Femur (tissue), 1 donor: Measurements from ENCODE around the gene CRK.

Source experiments
- DNase-seq: peaks from one replicate; pipeline ENCODE4 v3.0.0-alpha.2; 2017

The CRK gene

GRCh38 chr17:1485423-1486376 lies 29.7 kb upstream of the CRK start:
- peak; percentile 82 for DNase-seq

GRCh38 chr17:1484676-1485422 lies 28.8 kb upstream of the CRK start:
- DNase-seq, result no peak

DNA sequence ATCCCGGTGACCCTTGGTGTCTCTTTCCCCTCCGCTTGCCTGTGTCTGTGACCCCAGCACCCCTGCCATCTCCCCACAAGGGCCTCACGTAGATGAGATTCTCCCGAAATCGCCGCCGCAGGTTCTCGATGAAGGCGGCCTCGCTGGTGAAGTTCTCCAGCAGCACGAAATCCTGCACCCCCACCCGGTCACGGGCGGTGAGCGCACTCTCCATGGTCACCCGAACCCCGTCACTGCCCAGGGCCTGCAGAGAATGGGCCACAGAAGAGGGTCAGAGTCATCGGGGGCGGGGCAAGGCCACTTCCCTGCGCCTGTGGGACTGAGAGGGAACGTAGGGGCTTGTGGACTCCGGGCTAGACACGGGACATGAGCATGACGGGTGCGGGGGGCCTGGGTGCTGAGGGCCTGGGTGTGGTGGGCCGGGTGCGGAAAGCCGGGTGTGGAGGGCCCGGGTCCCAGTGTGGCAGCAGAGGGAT lies 28.1 kb upstream of the CRK start:
- DNase-seq, result no peak

DNA sequence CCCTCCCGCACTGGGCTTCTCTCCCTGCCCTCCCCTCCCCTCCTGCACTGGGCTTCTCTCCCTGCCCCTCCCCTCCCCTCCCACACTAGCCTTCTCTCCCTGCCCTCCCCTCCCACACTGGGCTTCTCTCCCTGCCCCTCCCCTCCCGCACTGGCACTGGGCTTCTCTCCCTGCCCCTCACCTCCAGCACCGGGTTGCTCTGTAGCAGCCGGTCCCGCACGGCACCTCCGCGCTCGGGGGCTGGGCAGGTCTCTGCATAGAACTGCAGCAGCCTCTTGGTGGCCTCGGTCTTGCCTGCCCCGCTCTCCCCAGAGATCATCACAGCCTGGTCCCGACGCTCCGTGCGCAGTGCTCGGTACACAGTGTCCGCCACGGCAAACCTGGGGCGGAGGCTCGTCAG lies 26.6 kb upstream of the CRK start:
- no peak for DNase-seq

DNA sequence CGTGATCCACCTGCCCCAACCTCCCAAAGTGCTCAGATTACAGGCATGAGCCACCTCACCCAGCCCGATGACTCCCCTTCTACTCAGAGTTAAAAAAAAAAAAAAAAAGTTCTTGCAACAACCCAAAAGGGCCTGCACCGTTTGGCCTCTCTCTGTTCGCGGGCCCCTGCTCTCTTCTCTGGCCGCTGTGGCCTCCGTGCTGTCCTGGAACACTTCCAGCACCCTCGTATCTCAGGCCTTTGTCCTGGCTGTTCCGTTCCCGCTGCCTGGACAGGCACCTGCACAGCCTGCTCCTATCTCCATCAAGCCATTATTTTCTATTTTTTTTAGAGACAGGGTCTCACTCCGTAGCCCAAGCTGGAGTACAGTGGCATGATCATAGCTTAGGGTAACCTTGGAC lies 25.7 kb upstream of the CRK start:
- no peak for DNase-seq

DNA sequence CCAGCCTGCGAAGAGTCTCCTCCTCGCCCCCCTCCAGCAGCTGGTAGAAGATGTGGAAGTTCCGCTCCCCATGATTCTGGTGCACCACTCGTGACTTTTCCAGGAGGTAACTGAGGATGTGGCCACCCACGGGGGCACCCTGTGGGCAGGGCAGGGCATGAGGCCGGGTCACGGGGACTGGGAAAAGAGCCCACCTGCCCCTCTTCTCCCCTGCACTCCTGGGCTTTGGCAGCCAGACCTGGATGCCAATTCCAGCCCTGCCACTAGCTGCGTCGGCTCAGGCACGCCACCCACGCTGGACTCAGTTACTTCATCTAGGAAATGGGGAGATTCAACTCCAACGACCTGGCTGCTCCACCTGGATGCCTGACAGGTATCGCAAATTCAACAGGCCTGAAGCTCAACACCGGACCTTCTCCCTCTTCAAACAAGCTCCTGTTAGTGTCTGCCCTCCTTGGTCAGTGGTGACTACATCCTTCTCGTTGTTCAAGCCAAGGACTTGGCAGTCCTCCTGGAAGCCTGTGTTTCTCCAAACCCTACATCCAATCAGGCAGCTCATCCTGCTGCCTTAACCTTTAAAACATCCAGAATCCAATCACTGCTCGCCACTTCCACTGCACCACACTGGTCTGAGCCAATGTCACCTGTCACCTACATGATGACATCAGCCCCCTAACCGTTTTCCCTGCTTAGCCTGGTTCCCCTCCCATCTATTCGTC lies 24.9 kb upstream of the CRK start:
- DNase-seq, result no peak

DNA sequence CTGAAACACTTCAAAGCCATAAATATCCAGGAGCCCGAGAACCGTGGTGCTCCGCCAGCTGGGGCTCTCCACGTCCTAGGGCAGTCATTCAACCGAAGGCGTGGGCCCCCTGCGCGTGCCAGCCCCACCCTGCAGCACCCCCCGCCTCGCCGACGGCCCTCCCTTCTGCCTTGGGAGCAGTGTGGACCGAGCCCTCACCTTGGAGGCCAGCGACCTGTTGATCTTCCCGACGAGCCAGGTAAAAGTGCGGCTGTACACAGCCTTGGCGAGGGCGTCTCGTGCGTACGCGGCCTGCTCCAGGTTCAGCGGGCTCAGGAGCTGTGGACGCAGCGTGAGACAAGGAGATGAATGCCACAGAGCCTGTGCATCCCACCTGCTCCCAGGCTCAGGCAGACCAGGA lies 22.4 kb upstream of the CRK start:
- no peak for DNase-seq

GRCh38 chr17:1475321-1475854 lies 19.4 kb upstream of the CRK start:
- DNase-seq, result no peak

DNA sequence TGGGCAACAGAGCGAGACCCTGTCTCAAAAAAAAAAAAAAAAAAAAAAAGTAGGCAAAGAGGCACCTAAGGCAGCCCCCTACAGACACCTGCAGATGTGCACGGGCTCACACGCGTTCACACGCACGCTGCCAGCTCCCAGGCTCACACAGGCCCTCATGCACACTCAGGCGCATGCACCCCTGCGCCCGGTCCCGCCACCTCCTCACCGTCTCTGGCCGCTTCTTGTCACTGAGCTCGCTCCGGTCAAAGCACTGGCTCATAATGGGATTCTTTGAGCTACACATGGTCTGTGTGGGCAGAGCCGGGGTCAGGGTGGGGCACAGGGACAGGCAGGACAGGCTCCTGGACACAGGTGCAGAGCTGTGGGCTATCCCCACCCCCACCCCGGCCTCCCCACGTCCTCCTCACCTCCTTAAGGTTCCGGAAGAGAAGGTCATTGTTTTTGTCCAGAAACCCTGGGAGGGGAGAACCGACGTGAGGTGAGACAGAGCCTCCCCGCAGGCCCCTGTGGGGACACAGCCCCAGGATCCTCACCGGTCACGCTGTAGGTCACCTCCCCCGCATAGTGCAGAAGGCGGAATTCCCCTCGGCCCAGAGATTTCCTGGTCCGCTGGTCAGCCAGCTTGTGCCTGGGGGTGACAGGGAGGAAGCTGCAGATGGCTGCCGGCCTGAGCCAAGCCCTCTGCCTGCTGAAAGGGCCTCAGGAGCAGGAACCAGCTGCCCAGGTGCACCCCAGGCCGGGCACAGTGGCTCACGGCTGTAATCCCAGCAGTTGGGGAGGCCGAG lies 18.6 kb upstream of the CRK start:
- DNase-seq, result no peak

DNA sequence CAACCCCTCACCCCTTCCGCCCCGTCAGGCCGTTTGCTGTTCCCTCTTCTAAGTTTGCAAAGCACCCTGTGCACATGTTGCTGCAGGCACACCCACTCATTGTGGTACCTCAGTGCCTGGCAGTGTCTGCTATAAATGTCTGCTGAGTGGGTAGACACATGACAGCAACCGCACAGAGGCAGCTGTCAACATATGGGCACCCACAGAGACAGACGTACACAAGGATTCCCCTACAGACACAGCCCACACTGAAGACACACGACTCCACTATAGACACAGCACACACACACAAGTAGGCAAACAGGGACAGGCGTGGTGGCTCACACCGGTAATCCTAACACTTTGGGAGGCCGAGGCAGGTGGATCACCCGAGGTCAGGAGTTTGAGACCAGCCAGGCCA lies 17.8 kb upstream of the CRK start:
- no peak for DNase-seq

DNA sequence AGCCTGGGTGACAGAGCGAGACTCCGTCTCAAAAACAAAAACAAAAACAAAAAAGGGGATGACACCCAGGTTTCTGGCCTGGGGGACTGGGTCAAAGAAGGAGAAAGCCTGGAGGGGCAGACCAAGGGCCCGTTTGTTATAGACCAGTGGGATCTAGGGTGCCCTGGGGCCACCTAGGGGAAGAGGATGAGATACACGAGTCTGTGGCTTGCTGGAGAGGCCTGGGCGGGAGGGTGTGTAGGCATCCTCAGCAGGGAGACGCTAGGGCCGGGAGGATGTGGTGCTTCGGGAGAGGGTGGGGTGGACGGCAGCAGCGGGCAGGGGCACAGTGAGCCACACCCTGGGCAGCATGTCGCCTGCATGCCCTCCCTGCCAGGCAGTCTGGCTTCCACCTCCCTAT lies 17.1 kb upstream of the CRK start:
- no peak for DNase-seq

DNA sequence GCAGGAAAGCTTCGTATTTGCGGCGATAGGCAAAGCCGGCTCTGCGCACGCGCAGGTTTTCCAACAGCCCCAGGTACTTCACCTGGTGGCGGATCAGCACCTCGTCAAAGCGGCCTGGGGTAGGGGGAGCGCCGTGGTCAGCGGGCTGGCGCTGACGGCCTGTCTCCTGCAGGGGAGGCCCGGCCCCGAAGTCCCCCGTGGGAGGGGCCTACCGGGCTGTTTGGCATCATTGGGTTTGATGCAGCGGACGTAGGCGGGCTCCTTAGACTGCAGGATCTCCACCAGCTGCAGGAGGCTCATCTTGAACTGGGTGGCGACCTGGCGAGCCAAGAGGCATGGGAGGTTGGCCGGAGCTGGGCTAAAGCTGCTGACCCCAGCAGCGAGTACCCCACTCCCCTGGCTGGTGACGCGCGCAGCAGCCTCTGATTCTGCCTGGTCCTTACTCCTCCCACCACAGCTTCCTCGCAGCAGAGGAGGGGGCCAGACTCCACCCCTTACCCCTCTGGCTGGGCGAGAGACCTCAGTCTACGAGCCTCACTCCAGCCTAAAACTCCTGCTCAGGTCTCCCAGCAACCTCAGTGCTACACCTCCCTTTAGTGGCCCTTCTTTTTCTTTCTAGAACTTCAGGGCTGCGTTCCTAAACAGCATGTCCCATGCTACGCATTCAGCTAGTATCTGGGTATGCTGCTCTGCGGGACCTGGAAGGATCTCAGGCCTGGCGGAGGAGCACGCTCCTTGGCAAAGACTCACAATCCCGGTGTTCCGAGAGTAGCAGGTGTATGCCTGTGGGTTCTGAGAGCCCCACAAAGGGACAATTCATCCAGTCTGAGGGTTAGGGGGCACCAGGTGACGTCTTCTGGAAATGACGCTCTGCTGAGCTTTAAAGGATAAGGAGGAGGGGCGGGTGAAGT lies 16.1 kb upstream of the CRK start:
- DNase-seq, result no peak

DNA sequence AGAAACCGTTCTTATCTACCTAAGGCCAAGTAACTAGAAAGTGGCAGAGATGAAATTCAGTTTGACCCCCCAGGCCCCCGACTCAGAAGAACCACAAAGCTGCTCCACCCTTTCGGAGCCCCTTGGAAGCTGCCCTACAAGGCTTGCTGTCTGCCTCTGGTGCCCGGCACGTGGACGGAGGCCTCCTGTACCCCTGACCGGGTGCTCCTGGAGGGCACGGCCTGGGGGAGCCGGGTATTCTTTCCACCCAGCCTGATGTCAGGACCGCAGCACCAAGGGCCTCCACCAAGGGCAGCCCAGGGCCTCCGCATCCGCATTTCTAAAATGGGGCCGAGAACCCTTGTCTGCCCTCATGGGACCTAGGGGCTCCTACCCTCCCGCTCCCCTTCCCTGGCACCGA lies 15.5 kb upstream of the CRK start:
- no peak for DNase-seq

DNA sequence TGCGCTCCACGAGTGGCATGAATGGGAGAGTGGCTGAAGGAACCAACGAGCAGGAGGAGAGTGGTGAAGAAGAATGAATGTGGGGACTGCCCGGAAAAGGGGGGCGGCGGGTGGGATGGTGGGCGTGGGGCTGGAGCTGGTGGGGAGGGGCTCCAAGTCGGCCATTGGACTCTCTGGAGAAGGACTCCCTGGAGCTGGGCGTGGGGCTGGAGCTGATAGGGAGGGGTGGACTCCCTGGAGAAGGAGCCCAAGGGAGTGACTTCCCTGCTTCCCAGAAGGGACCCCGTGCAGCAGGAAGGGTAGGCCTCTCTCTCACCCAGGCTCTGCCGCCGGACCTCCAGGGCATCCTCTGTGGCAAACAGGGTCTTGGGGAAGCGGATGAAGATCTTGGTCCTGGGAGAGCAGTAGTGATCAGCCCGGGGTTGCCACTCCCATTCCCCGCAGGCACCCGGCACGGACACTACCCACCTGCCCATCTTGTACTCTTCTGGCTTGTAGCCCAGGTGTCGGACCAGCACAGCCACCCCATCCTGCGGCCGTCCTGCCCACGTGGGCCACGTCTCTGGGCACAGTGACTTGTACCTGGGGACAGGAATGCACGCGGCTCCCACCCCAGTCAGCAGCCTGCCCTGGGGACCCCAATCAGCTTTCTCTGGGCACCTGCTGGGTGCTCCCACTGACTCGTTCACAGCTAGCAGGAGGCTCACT lies 14.9 kb upstream of the CRK start:
- no peak for DNase-seq

GRCh38 chr17:1470071-1470754 lies 14.2 kb upstream of the CRK start:
- DNase-seq, result no peak

GRCh38 chr17:1469231-1469852 lies 13.3 kb upstream of the CRK start:
- no peak for DNase-seq

- DNase-seq, result peak; percentile 76
These were observed 12.0 kb upstream of the CRK start for GRCh38 chr17:1467898-1468492.

GRCh38 chr17:1467258-1467657 lies 11.2 kb upstream of the CRK start:
- no peak for DNase-seq

- DNase-seq, result no peak
These were observed 8.2 kb upstream of the CRK start for GRCh38 chr17:1464186-1464585.
